Neural crest cell (in vitro differentiated cells): Measurements from ENCODE around the gene SSTR5. TPM values are rescaled to one million over a fixed set of nuclear protein-coding genes. Genes with fewer than 3 reads are reported as not detected.

Experiments used
- DNase-seq: peaks from one replicate; pipeline ENCODE4 v3.0.0; 2021; ENCODE audit warnings: low read depth, mixed read lengths, low spot score
- H3K27ac Mint-ChIP-seq: one replicate; pipeline ENCODE4 v1.8.0; 2021; ENCODE audit warnings: mild to moderate bottlenecking, mixed read lengths; ENCODE audit not compliant: unreplicated experiment
- H3K27me3 Mint-ChIP-seq: 2 replicates; pipeline ENCODE4 v1.8.0; 2021; ENCODE audit warnings: low read depth, mild to moderate bottlenecking, mixed read lengths
- H3K36me3 Mint-ChIP-seq: 2 replicates; pipeline ENCODE4 v1.8.0; 2021; ENCODE audit warnings: low read depth, mild to moderate bottlenecking, mixed read lengths
- H3K4me1 Mint-ChIP-seq: 2 replicates; pipeline ENCODE4 v1.8.0; 2021; ENCODE audit warnings: mixed read lengths
- H3K4me3 Mint-ChIP-seq: one replicate; pipeline ENCODE4 v1.8.0; 2021; ENCODE audit warnings: mild to moderate bottlenecking, mixed read lengths
- H3K9me3 Mint-ChIP-seq: 2 replicates; pipeline ENCODE4 v1.8.0; 2021; ENCODE audit warnings: mixed read lengths
- total RNA-seq: library from RNA; stranded (reverse); gene quantifications from 2 replicates; pipeline ENCODE4 v1.2.1, GENCODE V29; 2021
- TF ChIP-seq, protein P1 (sequence below): fragments of 200-600 bp; sonication (generic); conservative IDR thresholded peaks from 2 replicates; pipeline ENCODE4 v1.5.0; 2021; ENCODE audit warnings: antibody characterized with exemption, mild to moderate bottlenecking

The SSTR5 gene
- total RNA-seq, 1 donor from 2014 or later, result not detected

DNA sequence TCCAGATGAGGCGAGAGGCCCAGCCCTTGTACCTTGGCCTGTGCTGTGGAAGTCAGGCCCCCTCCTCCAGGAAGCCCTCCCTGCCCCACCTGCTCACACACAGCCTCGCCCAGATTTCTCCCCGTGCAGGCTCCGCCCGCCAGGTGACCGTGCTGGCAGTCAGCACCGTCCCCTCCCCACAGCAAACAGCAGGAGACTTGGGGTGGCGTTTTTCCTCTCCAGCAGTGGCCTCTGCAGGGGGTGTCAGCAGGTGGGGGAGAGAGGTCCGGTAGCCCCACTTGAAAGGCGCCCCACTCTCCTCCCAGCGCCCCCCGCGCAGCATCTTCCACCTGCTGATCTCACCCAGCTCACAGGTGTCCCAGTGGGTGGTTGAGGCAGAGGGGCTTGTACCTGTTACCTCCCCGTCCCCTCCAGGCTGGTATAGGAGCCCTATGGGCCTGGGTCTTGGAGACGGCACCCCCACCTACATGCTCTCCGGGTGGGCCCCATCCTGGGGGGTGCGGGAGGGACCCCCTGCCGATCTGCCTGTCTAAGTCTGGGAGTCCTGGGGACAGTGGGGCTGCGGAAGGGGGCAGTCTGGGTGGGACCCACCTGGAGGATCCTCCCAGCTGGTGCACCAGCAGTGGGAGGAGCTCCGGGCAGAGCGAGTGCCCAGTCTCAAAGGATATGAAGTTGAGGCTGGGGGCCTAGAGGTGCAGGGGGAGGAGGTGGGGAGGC, 27.7 kb downstream of the SSTR5 start:
- H3K4me3 Mint-ChIP-seq, result no peak overlapping the region
- no peak for DNase-seq
- no peaks in the 10 kb centered on the region for H3K4me1 Mint-ChIP-seq
- TF ChIP-seq, protein P1, sequence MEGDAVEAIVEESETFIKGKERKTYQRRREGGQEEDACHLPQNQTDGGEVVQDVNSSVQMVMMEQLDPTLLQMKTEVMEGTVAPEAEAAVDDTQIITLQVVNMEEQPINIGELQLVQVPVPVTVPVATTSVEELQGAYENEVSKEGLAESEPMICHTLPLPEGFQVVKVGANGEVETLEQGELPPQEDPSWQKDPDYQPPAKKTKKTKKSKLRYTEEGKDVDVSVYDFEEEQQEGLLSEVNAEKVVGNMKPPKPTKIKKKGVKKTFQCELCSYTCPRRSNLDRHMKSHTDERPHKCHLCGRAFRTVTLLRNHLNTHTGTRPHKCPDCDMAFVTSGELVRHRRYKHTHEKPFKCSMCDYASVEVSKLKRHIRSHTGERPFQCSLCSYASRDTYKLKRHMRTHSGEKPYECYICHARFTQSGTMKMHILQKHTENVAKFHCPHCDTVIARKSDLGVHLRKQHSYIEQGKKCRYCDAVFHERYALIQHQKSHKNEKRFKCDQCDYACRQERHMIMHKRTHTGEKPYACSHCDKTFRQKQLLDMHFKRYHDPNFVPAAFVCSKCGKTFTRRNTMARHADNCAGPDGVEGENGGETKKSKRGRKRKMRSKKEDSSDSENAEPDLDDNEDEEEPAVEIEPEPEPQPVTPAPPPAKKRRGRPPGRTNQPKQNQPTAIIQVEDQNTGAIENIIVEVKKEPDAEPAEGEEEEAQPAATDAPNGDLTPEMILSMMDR, result no peak
- H3K9me3 Mint-ChIP-seq, result no peaks in the 10 kb centered on the region
- no peaks in the 10 kb centered on the region for H3K36me3 Mint-ChIP-seq
- H3K27me3 Mint-ChIP-seq, result peaks cover 2% of the 10 kb centered on the region
- no peak overlapping the region for H3K27ac Mint-ChIP-seq

DNA sequence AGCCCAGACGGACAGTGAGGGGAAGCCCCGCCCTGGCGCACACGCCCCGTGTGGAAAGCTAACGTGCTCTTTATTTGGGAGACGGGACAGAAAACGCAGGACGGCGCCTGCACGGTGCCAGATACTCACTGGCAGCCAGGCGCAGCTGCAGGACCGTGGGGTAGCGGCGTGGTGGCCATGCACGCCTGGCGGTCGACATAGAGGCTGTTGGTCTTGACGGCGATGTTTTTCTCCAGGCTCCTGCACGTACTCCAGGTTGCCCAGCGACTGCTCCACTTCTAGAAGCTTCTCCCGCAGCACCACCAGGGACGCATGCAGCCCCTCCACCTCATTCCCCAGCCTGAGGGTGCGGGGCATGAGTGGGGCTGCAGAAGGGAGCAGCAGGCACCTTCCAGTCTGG, 28.6 kb downstream of the SSTR5 start:
- TF ChIP-seq, protein P1, result no peak
- H3K4me1 Mint-ChIP-seq, result no peaks in the 10 kb centered on the region
- peaks cover 2% of the 10 kb centered on the region for H3K27me3 Mint-ChIP-seq
- DNase-seq, result no peak
- no peak overlapping the region for H3K4me3 Mint-ChIP-seq
- no peaks in the 10 kb centered on the region for H3K36me3 Mint-ChIP-seq
- no peaks in the 10 kb centered on the region for H3K9me3 Mint-ChIP-seq
- H3K27ac Mint-ChIP-seq, result no peak overlapping the region

- H3K9me3 Mint-ChIP-seq, result no peaks in the 10 kb centered on the region
- no peak overlapping the region for H3K4me3 Mint-ChIP-seq
- TF ChIP-seq, protein P1, result no peak
- H3K36me3 Mint-ChIP-seq, result no peaks in the 10 kb centered on the region
- H3K27ac Mint-ChIP-seq, result no peak overlapping the region
- no peak for DNase-seq
- H3K4me1 Mint-ChIP-seq, result no peaks in the 10 kb centered on the region
- peaks cover 2% of the 10 kb centered on the region for H3K27me3 Mint-ChIP-seq
Measured at GRCh38 chr16:1101573-1102332, 29.2 kb downstream of the SSTR5 start.

DNA sequence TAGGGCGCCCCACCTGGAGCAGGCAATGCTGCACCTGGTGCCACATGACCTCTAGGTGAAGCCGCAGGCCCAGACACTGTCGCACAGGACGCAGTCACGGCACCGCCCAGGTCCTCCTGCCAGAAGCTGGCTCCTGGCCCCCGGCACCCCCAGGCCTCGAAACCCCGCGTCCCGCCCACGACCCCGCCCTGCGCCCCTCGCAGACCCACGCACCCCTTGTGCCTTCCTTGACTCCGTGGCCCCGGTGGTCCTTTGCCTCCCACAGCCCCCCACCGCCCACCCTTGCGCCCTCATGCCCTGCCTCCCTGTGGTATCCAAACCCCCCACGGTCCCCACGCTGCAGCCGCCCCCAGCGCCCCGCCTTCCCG, 29.8 kb downstream of the SSTR5 start:
- Mint-ChIP-seq H3K36me3 (no peaks in the 10 kb centered on the region), H3K9me3 (no peaks in the 10 kb centered on the region), H3K27me3 (peaks cover 2% of the 10 kb centered on the region), H3K4me1 (no peaks in the 10 kb centered on the region), H3K27ac (no peak overlapping the region), H3K4me3 (no peak overlapping the region)
- DNase-seq, result no peak
- TF ChIP-seq, protein P1, result no peak

DNA sequence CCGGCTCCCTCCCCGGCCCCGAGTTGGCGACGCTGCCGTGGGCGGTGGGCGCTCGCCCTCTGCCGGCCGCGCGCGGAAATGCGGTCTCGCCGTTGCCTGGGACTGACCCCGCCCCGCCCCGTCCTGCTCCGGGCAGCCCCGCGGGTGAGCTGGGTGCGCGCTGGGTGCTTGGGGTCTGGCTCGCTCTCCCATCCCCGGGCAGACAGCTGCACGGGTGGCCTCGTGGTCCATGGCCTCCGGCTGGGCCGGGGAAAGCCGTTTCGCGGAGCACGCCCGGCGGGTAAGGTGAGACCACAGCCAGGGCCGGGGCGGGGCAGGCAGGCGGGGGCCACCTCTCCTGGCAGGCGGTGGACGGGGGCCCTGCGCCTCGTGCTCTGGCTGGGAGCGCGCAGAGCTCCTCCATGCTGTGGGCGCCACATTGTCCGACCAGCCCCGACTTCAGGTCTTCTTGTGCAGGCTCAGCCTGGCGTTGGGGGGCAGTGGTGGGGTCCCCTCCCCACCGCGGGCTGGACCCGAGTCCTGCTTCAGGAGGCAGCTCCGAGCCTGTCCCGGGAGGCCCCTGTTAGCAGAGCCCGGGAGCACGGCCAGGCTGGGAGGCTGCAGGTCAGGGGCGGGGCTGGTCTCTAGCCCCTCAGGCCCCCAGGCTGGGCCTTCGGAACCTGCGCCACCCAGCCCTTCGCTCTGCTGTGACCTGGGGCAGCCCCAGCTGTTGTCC, 30.5 kb downstream of the SSTR5 start:
- H3K4me1 Mint-ChIP-seq, result no peaks in the 10 kb centered on the region
- TF ChIP-seq, protein P1, result peak; percentile 73
- H3K27me3 Mint-ChIP-seq, result peaks cover 2% of the 10 kb centered on the region
- H3K4me3 Mint-ChIP-seq, result no peak overlapping the region
- no peak overlapping the region for H3K27ac Mint-ChIP-seq
- H3K36me3 Mint-ChIP-seq, result no peaks in the 10 kb centered on the region
- H3K9me3 Mint-ChIP-seq, result no peaks in the 10 kb centered on the region
- peak; percentile 76 for DNase-seq
